Activated CD8-positive, alpha-beta memory T cell treated with anti-CD3 and anti-CD28 coated beads, Interleukin-2, amount 50 U/mL, for 4 hours (primary cell): Measurements from ENCODE around the gene AKT1S1.
"Not testable (repeated sequence)": the region's sequence is repeated elsewhere in the genome, so short reads cannot be mapped to it uniquely, and the experiment has no call there.

Experiments
- DNase-seq: peaks from one replicate; pipeline ENCODE4 v3.0.0-alpha.2; 2020

Gene AKT1S1

GRCh38 chr19:49833599-49833998 lies 43.6 kb downstream of the AKT1S1 start:
- no peak for DNase-seq

- no peak for DNase-seq
Observed at GRCh38 chr19:49832556-49832955, 44.6 kb downstream of the AKT1S1 start.

GRCh38 chr19:49831592-49831991 lies 45.6 kb downstream of the AKT1S1 start:
- no peak for DNase-seq

- no peak for DNase-seq
Observed at GRCh38 chr19:49830766-49831165, 46.4 kb downstream of the AKT1S1 start.

GRCh38 chr19:49829721-49830120 lies 47.4 kb downstream of the AKT1S1 start:
- no peak for DNase-seq

- DNase-seq: no peak
Observed at GRCh38 chr19:49829200-49829599, 48.0 kb downstream of the AKT1S1 start.

GRCh38 chr19:49827034-49827433 lies 50.1 kb downstream of the AKT1S1 start:
- no peak for DNase-seq

GRCh38 chr19:49824662-49825061 lies 52.5 kb downstream of the AKT1S1 start:
- no peak for DNase-seq

- no peak for DNase-seq
Observed at GRCh38 chr19:49823472-49823871, 53.7 kb downstream of the AKT1S1 start.

- no peak for DNase-seq
Observed at GRCh38 chr19:49820125-49820524, 57.0 kb downstream of the AKT1S1 start.

GRCh38 chr19:49819452-49820115 lies 57.6 kb downstream of the AKT1S1 start:
- not testable (repeated sequence) for DNase-seq
